Activated CD4-positive, alpha-beta T cell treated with anti-CD3 and anti-CD28 coated beads, Interleukin-2, amount 10 ng/mL, durations not matched to agents 7 days and 5 days (primary cell): ENCODE results near the gene NDUFAF8. TPM values are rescaled to one million over a fixed set of nuclear protein-coding genes. Genes with fewer than 3 reads are reported as not detected.
A peak's percentile ranks its signal among the peaks of the same experiment; 100 is the strongest.
"Not testable (repeated sequence)": the region's sequence is repeated elsewhere in the genome, so short reads cannot be mapped to it uniquely, and the experiment has no call there.

Experiments used
- CTCF ChIA-PET: fragments of 350-600 bp; sonication (Branson Sonifier 250); formaldehyde crosslinking; loops from one replicate; lab custom pipeline; 2021; ENCODE audit warnings: antibody characterized with exemption; lab: Charles Lee
- POLR2A ChIA-PET: fragments of 350-600 bp; sonication (Branson Sonifier 250); formaldehyde crosslinking; loops from one replicate; lab custom pipeline; 2021; ENCODE audit warnings: antibody characterized with exemption; lab: Charles Lee
- DNase-seq: peaks from one replicate; pipeline ENCODE4 v3.0.0-alpha.2; 2020
- H3K27ac Mint-ChIP-seq: one replicate; pipeline ENCODE4 v1.8.0; 2021; ENCODE audit warnings: mild to moderate bottlenecking, moderate library complexity, mixed read lengths
- H3K27me3 Mint-ChIP-seq: one replicate; pipeline ENCODE4 v1.8.0; 2021; ENCODE audit warnings: mixed read lengths
- H3K36me3 Mint-ChIP-seq: one replicate; pipeline ENCODE4 v1.8.0; 2021; ENCODE audit warnings: low read depth, mixed read lengths
- H3K4me1 Mint-ChIP-seq: one replicate; pipeline ENCODE4 v1.8.0; 2021; ENCODE audit warnings: mixed read lengths
- H3K4me3 Mint-ChIP-seq: one replicate; pipeline ENCODE4 v1.8.0; 2021; ENCODE audit warnings: mild to moderate bottlenecking, moderate library complexity, mixed read lengths
- H3K9me3 Mint-ChIP-seq: one replicate; pipeline ENCODE4 v1.8.0; 2021; ENCODE audit warnings: mixed read lengths
- total RNA-seq, 2 experiments: library from RNA; stranded (reverse); gene quantifications; one replicate each; pipeline ENCODE4 v1.2.3, GENCODE V29; 2021

Gene NDUFAF8
- total RNA-seq, 2 experiments from 2014 or later: 30.7 to 39.0 TPM

- no peaks in the 10 kb centered on the region for H3K36me3 Mint-ChIP-seq
- peaks cover 16% of the 10 kb centered on the region for H3K4me1 Mint-ChIP-seq
- CTCF ChIA-PET: no interaction called here
- peak overlapping the region; percentile 73 for H3K4me3 Mint-ChIP-seq
- H3K27ac Mint-ChIP-seq: peak overlapping the region; percentile 65
- DNase-seq: no peak
- H3K9me3 Mint-ChIP-seq: peaks cover 2% of the 10 kb centered on the region
- H3K27me3 Mint-ChIP-seq: no peaks in the 10 kb centered on the region
- POLR2A ChIA-PET: no interaction called here
Observed at GRCh38 chr17:81221371-81221841, 17.7 kb upstream of the NDUFAF8 start.

DNA sequence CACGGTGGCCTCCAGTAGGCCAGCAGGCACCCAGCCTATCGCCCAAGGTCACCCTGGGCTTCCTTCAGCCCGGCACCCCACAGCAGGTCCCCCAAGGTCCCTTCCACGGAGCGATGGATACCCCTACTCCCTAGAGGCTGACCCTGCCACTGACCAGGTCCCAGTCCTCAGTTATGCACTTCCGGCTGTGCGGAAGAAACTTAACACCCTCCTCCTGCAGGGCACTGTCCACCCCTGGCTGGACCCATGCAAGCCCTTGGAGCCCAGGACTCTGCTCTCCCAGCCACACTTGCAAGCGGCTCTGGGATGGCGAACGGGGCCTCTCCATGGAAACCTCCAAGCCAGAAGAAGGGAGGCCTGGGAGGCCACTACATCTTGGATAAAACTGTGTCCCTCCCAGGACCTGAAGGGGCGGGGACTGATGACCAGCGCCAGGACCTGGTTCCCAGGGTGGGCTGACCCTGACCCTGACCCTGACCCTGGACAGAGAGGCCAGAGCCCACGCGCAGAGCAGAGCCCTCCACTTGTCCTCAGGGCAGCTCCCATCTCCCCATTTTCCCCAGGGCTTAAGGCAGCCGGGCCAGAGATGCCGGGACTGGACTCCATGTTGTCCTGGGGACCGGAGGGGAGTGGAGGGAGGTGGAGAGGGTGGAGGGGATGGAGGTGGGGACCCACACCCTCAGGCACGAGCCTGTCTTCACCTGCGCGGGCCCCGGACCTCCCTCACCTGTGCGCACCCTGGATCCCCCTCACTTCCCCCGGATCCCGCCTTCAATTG is 17.1 kb upstream of the NDUFAF8 start:
- ChIA-PET CTCF (interaction anchor here (0.5 to 1.6 kb wide), 3 partner anchors 11 to 333 kb away, joined by 3 to 5 read pairs (median 4); partner anchors contain the start of genes NDUFAF8 and TEPSIN), POLR2A (no interaction called here)
- H3K27me3 Mint-ChIP-seq: no peaks in the 10 kb centered on the region
- no peak overlapping the region for H3K27ac Mint-ChIP-seq
- DNase-seq: no peak
- H3K9me3 Mint-ChIP-seq: peaks cover 3% of the 10 kb centered on the region
- H3K36me3 Mint-ChIP-seq: no peaks in the 10 kb centered on the region
- peak overlapping the region; percentile 73 for H3K4me3 Mint-ChIP-seq
- peaks cover 16% of the 10 kb centered on the region for H3K4me1 Mint-ChIP-seq

DNA sequence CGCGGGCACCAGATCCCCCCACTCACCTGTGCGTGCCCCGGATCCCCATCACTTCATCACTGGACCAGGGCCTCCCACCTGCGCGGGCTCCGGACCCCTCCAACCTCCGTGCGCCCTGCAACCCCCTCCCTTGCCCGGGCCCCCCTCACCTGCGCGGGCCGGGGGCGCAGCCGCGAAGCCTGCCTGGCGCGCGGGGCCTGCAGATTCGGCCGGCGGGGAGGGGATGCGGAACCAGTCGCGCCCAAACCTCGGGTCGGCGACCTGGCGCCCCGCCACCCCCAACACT is 16.6 kb upstream of the NDUFAF8 start:
- H3K4me3 Mint-ChIP-seq: peak overlapping the region; percentile 73
- no peak overlapping the region for H3K27ac Mint-ChIP-seq
- peaks cover 3% of the 10 kb centered on the region for H3K9me3 Mint-ChIP-seq
- ChIA-PET POLR2A (no interaction called here), CTCF (interaction anchor here (0.6 to 1.6 kb wide), 4 partner anchors 11 to 285 kb away, joined by 3 to 5 read pairs (median 4); partner anchors contain the start of genes NDUFAF8 and TEPSIN)
- H3K4me1 Mint-ChIP-seq: peaks cover 17% of the 10 kb centered on the region
- DNase-seq: no peak
- no peaks in the 10 kb centered on the region for H3K27me3 Mint-ChIP-seq
- H3K36me3 Mint-ChIP-seq: peaks cover 1% of the 10 kb centered on the region

DNA sequence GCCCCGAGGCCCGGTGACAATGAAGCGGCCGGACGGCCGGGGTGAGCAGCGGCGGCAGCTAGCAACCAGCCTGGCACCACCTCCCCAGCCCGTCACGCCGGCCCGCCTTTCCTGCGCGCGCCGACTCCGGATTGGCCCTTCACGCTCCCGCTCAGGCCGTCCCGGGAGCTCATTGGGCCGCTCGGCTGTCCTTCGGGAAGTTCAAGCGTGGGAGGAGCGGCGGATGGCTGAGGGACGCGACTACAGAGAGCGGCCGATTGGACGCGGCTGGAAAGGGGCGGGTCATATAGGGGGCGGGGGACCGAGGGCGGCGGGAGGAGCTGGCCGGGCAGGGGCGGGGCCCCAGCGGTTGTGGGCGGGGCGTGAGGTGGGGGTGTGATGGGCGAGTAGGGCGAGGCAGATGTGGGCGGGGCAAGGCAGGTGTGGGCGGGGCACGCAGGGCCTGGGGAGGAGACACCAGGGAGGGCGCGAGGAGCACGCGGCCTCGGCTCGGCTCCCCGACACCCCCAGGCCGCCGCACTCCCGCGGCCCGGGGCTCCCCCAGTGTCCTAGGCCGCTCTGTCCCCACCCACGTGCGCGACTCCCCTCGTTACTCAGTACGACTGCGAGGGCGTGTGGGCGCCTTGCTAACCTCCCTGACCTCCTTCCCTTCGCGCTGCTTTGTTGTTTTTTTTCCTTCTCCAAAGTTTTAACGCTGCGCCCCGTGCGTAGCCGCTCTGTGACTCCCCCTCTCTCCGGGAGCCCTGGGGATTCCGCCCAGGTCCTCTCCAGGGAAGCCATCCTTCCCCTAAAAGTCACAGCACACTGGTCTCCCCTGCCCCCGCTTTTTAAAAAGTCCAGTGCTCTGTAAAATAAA is 16.0 kb upstream of the NDUFAF8 start, which contains the start of gene CEP131:
TSS of gene CEP131 (minus strand) at position 60 of the 856 bp plus-strand sequence. CDS start 2,909 bp downstream, outside the sequence.
- DNase-seq: peak; percentile 99
- Mint-ChIP-seq H3K9me3 (peaks cover 3% of the 10 kb centered on the region), H3K4me3 (peak within 1 kb of the TSS; percentile 73), H3K27me3 (no peaks in the 10 kb centered on the region), H3K27ac (peak within 1 kb of the TSS; percentile 64), H3K36me3 (peaks cover 5% of the 10 kb centered on the region), H3K4me1 (peaks cover 22% of the 10 kb centered on the region)
- POLR2A ChIA-PET: no interaction called here
- CTCF ChIA-PET: interaction anchor here (0.6 to 1.6 kb wide), 4 partner anchors 10 to 284 kb away, joined by 3 to 5 read pairs (median 4); partner anchors contain the start of genes NDUFAF8 and TEPSIN

DNA sequence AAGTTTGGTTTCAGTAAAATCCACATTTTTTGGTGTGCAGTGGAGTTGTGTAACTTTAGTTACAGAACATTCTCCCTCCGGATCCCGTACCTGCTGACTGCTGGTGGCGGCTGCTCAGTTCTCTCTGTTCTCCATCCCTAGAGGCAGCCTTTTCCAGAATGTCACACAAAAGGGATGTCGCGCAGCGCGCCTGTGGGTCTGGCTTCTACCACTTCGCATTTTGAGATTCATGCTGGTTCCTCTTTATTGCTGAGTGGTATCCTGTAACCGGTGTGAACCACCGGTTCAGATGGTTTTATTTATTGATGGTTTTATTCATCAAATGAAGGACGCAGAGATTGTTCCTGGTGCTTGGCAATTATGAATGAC is 15.4 kb upstream of the NDUFAF8 start:
- peaks cover 3% of the 10 kb centered on the region for H3K9me3 Mint-ChIP-seq
- ChIA-PET POLR2A (no interaction called here), CTCF (no interaction called here)
- H3K36me3 Mint-ChIP-seq: peaks cover 5% of the 10 kb centered on the region
- peak overlapping the region; percentile 73 for H3K4me3 Mint-ChIP-seq
- H3K4me1 Mint-ChIP-seq: peaks cover 22% of the 10 kb centered on the region
- no peaks in the 10 kb centered on the region for H3K27me3 Mint-ChIP-seq
- H3K27ac Mint-ChIP-seq: peak overlapping the region; percentile 64
- no peak for DNase-seq

GRCh38 chr17:81227630-81228029 is 11.5 kb upstream of the NDUFAF8 start:
- CTCF ChIA-PET, H3K4me3 Mint-ChIP-seq, H3K27me3 Mint-ChIP-seq, H3K9me3 Mint-ChIP-seq, H3K27ac Mint-ChIP-seq, POLR2A ChIA-PET, DNase-seq: not testable (repeated sequence)
- Mint-ChIP-seq H3K4me1 (peaks cover 14% of the 10 kb centered on the region), H3K36me3 (peaks cover 19% of the 10 kb centered on the region)

- Mint-ChIP-seq H3K27ac (no peak overlapping the region), H3K4me1 (peaks cover 13% of the 10 kb centered on the region), H3K27me3 (no peaks in the 10 kb centered on the region), H3K4me3 (no peak overlapping the region), H3K36me3 (peaks cover 19% of the 10 kb centered on the region), H3K9me3 (peaks cover 3% of the 10 kb centered on the region)
- DNase-seq: no peak
- POLR2A ChIA-PET: no interaction called here
- CTCF ChIA-PET: interaction anchor here (0.6 kb wide), 1 partner anchor 11 kb away, joined by 3 read pairs; the partner anchor contains the start of genes NDUFAF8 and TEPSIN
Observed at GRCh38 chr17:81228420-81228819, 10.7 kb upstream of the NDUFAF8 start.

DNA sequence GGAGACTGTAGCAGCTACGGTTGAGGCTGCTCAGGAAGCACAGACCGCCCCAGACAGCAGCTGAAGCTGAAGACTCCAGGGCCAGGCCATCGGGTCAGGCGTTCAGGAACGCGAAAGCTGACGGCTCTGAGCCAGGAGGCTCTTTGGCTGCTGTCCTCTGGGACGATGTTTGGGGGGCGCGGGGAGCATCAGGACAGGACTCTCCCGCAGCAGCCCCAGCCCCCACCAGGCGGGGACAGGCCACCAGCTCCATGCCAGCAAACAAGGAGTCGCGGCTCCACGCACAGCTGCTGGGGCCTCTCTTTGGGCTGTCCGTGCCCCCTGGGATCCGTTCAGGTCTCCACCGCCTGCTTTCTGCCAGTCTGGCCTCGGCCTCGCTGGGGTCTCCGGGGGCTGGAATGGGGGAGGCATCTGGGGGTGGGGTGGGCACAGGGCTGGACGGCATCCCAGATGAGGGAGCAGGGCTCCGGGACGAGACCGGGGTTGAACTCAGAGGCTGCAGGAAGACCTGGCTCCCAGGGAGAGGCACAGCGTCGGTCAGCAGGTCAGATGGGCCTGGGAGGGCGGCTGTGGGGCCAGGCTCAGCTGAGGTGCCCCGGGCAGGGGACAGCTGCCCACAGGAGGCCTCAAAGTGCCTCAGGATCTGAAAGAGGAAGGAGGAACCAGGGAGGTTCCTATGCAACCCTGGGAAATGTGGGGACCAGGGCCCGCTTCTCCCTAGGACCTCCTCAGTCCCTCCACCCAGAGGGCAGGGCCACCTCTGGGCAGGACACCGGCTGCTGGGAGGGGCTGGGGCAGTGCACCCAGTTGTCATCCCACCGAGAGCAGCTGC is 10.1 kb upstream of the NDUFAF8 start:
- peaks cover 6% of the 10 kb centered on the region for H3K4me1 Mint-ChIP-seq
- ChIA-PET POLR2A (no interaction called here), CTCF (interaction anchor here (0.6 to 0.7 kb wide), 2 partner anchors 10 to 29 kb away, joined by 3 read pairs; partner anchors contain the start of genes NDUFAF8 and TEPSIN)
- peaks cover 3% of the 10 kb centered on the region for H3K9me3 Mint-ChIP-seq
- no peaks in the 10 kb centered on the region for H3K27me3 Mint-ChIP-seq
- H3K27ac Mint-ChIP-seq: no peak overlapping the region
- no peak for DNase-seq
- H3K4me3 Mint-ChIP-seq: no peak overlapping the region
- peaks cover 19% of the 10 kb centered on the region for H3K36me3 Mint-ChIP-seq

DNA sequence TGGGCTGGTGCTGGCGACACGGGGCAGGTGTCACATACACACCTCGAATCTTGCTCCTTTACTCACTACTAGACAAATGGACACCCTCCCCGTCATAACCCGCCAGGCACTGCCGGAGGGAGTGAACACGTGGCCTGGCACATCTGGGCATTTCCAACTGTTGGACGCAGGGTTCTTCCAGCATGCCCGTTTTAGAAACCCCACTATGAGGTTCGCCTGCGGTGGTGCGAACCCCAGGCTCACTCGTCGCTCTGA is 9.5 kb upstream of the NDUFAF8 start:
- ChIA-PET CTCF (interaction anchor here (0.7 to 1.5 kb wide), 2 partner anchors 9 to 29 kb away, joined by 3 read pairs; partner anchors contain the start of genes NDUFAF8 and TEPSIN), POLR2A (no interaction called here)
- DNase-seq: no peak
- Mint-ChIP-seq H3K4me3 (no peak overlapping the region), H3K36me3 (peaks cover 20% of the 10 kb centered on the region), H3K4me1 (peaks cover 6% of the 10 kb centered on the region), H3K9me3 (peaks cover 3% of the 10 kb centered on the region), H3K27me3 (no peaks in the 10 kb centered on the region), H3K27ac (no peak overlapping the region)

DNA sequence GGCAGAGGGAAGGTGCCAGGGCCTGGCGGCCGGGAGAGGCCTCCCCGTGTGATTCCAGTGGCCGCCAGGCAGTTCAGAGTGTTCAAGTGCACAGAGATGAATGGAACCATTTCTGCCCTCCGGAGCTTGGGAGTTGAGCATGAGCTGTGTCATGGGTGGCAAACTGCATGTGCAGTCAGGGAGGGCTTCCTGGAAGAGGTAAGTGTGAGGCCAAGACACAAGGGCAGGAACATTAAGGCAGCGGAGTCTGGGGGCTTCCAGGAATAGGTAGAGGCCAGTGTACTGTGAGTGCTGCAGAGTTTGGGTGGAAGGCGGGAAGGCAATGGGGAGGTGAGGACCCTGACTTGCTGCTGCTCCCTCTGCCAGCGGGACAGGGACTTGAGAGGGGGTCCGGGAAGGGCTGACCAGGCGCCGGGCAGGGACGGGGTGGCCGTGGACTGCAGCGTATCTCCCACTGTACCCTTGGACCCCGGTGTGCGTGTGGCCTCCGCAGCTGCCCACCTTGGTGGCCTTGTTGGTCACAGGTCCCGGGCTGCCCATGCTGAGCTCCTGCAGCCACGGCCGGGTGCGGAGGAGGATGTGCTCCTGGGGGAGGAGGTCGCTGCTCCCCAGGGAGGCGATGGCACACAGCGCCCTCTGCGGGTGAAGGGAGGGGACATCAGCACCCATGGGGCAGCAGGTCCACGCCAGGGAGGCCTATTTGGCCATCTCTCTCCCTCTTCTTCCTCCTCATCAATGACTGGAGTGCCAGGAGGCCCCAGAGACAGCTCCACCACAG is 8.9 kb upstream of the NDUFAF8 start:
- H3K4me1 Mint-ChIP-seq: peaks cover 10% of the 10 kb centered on the region
- ChIA-PET CTCF (interaction anchor here (0.6 to 1.5 kb wide), 4 partner anchors 8 to 699 kb away, joined by 3 read pairs; partner anchors contain the start of genes NDUFAF8 and TEPSIN), POLR2A (no interaction called here)
- H3K9me3 Mint-ChIP-seq: peaks cover 3% of the 10 kb centered on the region
- H3K4me3 Mint-ChIP-seq: no peak overlapping the region
- no peak for DNase-seq
- H3K27ac Mint-ChIP-seq: no peak overlapping the region
- H3K27me3 Mint-ChIP-seq: no peaks in the 10 kb centered on the region
- H3K36me3 Mint-ChIP-seq: peaks cover 23% of the 10 kb centered on the region

DNA sequence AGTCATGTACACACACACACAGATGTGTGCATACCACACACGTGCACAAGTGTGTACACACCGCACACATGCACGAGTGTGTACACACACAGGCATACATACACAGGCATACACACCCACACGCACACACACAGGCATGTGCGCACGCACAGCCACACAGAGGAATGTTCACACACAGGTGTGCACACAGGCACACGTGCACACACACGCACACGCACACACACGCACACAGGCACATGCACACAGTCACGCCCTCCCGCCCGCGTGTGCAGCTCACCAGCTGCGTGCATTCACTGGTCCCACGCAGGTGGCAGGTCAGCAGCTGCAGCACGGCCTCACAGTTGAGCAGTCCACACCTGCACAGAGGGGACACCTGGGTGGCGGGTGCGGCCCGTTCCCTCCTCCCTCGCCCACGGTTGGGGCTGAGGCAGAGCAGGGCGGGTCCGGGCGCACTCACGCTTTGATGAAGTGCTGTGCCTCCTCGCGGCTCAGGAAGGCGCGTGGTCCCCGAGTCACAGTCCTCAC is 7.9 kb upstream of the NDUFAF8 start:
- ChIA-PET CTCF (interaction anchor here (1.2 to 1.5 kb wide), 2 partner anchors 7 to 85 kb away, joined by 3 read pairs; partner anchors contain the start of genes NDUFAF8 and TEPSIN), POLR2A (no interaction called here)
- H3K36me3 Mint-ChIP-seq: peaks cover 23% of the 10 kb centered on the region
- peaks cover 11% of the 10 kb centered on the region for H3K4me1 Mint-ChIP-seq
- H3K9me3 Mint-ChIP-seq: peaks cover 3% of the 10 kb centered on the region
- no peak overlapping the region for H3K27ac Mint-ChIP-seq
- DNase-seq: no peak
- H3K4me3 Mint-ChIP-seq: no peak overlapping the region
- no peaks in the 10 kb centered on the region for H3K27me3 Mint-ChIP-seq
